Measurements from ENCODE around the gene SCAP.

SCAP gene

GRCh38 chr3:47412842-47413520 is 62.8 kb downstream of the SCAP start:
- DNase-seq, result no peak

DNA sequence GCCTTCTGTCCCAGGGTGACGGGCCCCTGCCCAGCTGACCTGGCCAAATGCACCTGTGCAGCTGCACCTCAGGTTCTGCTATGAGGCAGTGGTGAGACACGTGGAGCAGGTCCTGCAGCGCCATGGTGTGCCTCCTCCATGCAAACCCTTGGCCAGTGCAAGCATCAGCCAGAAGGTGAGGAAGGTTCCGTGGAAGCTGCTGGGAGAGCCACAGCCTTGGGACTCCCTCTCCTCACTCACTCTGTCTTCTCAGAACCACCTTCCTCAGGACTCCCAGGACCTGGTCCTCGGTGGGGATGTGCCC is 63.3 kb downstream of the SCAP start:
- no peak for DNase-seq

DNA sequence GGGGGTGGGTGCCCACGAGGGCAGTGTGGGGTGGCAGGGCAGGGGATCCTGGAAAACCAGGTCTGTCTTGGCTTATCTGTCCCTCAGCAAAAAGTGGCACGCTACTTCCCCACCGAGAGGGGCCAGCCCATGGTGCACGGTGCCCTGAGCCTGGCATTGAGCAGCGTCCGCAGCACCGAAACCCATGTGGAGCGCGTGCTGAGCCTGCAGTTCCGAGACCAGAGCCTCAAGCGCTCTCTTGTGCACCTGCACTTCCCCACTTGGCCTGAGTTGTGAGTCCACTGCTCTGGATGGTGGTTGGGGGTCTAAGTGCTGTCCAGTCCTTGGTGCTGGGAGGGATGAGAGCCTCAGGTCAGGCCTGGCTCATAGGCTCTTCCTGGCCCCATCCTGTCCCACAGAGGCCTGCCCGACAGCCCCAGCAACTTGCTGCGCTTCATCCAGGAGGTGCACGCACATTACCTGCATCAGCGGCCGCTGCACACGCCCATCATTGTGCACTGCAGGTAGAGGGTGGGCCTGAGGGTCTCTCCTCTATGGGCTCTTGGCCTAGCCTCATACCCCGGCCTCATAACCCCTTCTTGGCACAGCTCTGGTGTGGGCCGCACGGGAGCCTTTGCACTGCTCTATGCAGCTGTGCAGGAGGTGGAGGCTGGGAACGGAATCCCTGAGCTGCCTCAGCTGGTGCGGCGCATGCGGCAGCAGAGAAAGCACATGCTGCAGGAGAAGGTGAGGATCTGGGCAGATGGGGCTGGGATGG is 63.9 kb downstream of the SCAP start:
- DNase-seq, result no peak

- DNase-seq, result no peak
Measured at GRCh38 chr3:47410801-47411646, 64.7 kb downstream of the SCAP start.

DNA sequence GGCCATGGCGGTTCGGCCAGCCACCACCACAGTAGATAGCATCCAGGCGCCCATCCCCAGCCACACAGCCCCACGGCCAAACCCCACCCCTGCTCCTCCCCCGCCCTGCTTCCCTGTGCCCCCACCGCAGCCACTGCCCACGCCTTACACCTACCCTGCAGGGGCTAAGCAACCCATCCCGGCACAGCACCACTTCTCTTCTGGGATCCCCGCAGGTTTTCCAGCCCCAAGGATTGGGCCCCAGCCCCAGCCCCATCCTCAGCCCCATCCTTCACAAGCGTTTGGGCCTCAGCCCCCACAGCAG is 65.4 kb downstream of the SCAP start:
- DNase-seq, result no peak

DNA sequence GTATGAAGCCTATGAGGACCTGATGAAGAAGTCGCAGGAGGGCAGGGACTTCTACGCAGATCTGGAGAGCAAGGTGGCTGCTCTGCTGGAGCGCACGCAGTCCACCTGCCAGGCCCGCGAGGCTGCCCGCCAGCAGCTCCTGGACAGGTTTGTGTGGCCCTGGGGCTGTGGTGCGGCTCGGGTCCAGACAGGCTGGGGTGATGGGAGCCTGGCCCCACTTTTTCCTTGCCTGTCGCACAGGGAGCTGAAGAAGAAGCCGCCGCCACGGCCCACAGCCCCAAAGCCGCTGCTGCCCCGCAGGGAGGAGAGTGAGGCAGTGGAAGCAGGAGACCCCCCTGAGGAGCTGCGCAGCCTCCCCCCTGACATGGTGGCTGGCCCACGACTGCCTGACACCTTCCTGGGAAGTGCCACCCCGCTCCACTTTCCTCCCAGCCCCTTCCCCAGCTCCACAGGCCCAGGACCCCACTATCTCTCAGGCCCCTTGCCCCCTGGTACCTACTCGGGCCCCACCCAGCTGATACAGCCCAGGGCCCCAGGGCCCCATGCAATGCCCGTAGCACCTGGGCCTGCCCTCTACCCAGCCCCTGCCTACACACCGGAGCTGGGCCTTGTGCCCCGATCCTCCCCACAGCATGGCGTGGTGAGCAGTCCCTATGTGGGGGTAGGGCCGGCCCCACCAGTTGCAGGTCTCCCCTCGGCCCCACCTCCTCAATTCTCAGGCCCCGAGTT is 65.9 kb downstream of the SCAP start:
- DNase-seq, result no peak

DNA sequence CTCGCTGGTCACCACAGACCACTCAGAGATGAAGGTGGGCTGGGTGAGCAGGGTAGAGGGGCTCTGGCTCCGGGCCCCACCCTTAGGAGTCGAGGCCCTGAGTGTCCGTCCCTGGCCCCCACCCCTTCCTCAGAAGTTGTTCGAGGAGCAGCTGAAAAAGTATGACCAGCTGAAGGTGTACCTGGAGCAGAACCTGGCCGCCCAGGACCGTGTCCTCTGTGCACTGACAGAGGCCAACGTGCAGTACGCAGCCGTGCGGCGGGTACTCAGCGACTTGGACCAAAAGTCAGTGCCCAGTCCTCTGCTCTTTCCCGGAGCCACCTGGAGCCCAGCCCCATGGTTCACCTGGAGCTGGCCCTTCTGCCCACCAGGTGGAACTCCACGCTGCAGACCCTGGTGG is 66.5 kb downstream of the SCAP start:
- DNase-seq, result no peak

GRCh38 chr3:47408839-47409229 is 66.9 kb downstream of the SCAP start:
- DNase-seq, result no peak

DNA sequence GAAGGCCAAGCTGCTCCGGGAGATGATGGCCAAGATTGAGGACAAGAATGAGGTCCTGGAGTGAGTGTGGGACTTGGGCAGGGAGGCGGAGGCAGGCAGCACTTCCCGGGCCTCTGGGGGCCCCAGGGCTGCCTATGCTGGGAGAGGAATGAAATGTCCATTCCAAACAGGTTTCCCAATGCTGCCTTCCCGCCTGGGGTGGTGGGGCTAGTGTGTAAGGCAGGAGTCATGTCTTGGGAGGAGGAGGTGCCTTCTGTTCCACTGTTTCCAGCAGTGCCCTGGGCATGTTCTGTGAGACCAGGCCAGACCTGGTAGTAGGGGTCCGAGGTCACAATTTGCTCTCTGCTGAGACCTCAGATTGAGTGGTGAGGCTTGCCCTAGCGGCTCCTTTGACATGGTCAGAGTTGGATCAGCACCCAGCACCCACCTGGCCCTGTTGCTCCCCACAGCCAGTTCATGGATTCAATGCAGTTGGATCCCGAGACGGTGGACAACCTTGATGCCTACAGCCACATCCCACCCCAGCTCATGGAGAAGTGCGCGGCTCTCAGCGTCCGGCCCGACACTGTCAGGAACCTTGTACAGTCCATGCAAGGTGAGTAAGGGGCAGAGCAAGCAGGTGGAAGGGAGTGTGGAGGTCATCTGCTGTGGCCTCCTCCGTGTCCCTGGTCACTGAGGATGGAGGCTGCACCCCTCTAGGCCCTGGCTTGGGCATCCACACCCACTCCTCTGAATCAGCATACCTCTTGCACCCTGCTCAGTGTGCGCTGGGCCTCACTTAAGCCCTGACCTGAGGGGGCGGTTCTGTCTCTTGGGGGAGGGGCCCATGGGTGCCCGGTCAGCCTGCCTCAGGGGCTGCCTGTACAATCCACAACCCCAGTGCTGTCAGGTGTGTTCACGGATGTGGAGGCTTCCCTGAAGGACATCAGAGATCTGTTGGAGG is 67.6 kb downstream of the SCAP start:
- no peak for DNase-seq

DNA sequence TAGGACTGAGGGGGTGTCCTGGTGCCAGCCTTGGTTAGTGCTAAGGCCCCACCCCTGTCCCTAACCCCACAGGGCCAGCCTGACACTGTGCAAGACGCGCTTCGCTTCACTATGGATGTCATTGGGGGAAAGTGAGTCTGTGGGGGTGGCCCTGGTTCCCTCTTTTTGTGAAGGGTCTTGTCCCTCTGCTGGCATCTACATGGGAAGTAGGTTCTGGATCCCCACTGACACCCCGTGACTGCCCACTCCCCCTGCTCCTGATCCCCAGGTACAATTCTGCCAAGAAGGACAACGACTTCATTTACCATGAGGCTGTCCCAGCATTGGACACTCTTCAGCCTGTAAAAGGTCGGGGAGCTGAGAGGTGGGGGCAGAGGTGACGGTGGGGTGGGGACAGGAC is 68.5 kb downstream of the SCAP start:
- DNase-seq, result no peak

DNA sequence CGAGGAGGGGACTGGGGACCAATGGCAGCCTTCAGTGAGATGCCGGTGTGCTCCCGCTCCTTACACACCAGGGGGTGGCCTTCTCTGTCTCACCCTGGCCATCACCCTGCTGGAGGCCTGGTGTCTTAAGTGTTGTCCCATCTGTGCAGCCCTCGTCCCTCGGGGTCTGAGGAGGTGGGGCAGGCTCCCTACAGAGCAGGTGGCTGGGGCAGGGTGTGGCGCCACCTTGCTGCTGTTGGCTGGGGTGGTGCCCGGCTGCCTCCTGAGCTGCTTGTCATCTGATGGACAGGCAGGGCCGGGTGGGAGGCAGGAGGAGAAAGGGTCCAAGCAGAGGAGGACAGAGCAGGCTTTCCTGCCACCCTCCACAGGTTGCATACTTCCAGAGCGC is 69.0 kb downstream of the SCAP start:
- no peak for DNase-seq

DNA sequence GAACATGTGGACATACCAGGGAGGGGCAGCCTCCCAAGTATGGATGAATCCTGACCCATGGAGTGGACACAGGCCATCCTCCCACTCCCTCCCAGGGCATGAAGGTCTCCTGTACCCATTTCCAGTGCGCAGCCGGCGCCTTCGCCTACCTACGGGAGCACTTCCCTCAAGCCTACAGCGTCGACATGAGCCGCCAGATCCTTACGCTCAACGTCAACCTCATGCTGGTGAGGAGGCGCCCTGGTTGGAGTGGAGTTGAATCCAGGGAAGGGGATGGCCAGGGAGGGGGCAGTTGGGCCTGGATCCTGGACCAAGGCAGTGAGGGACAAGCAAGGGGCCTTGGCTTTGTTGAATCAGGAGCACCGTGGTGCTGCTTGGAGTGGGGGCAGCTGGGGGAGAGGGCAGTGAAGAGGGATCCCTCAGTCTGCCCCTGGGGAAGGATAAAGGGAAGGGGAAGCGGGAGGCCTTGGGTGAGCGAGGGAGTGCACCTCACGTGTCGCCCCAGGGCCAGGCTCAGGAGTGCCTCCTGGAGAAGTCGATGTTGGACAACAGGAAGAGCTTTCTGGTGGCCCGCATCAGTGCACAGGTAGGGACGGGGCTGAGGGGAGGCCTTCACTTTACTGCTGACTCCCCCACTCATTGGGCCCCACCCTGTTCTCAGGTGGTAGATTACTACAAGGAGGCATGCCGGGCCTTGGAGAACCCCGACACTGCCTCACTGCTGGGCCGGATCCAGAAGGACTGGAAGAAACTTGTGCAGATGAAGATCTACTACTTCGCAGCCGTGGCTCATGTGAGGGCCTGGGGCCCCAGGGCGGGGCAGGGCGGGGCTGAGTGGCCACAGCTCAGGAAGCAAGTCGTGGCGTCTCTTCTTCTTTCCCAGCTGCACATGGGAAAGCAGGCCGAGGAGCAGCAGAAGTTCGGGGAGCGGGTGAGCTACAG is 69.7 kb downstream of the SCAP start:
- no peak for DNase-seq

DNA sequence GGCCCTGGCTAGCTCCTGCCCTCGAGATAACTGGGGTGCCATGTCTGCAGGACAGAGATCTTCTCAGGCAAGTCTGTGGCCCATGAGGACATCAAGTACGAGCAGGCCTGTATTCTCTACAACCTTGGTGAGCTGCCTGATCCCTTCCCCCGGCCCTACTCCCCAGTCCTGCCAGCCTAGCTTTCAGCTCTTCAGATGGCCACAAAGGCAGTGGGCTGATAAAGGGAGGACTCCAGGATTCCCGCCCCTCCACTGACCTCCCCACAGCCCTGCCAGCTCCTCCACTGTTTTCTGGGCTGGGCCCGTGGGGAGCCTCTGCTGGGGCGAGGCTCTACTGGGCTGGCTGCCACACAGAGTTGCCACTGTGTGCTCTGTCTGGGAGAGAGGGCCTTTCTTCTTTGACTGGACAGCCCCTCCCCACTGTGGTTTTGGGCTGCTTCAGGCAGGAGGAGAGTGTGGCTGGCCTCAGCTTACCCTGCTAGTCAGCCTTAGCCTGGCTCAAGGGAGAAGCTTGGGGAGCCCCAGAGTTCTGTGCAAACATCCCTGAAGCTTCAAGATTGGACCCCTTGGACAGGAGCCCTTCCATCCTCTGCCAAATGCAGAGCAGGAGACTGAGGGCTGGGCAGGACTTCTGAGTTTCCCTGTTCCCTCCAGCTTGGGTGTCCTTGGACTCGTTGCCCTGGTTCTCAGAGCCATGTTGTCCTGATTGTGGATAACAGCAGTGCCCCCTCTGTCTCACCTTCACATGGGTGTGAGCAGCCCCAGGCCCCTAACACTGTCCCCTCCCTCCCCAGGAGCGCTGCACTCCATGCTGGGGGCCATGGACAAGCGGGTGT is 70.6 kb downstream of the SCAP start:
- no peak for DNase-seq

DNA sequence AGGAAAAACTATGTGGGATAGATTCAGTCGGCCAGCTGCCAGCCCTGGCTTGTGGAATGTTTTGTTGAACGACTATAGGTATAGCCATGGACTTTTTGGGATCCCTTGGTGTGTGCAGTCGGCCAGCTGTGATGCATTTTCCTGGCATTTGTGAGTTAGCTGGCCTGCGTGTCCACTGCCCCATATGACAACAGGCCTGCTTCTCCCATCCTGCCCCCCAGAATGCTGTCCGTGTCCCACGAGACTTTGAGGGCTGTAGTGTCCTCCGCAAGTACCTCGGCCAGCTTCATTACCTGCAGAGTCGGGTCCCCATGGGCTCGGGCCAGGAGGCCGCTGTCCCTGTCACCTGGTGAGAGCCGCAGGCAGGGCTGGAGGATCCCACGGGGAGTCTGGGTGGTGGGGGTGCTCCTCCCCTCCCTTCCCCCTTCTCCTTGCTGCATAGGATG is 71.3 kb downstream of the SCAP start:
- DNase-seq, result no peak

- no peak for DNase-seq
Measured at GRCh38 chr3:47399531-47400270, 76.0 kb downstream of the SCAP start.

DNA sequence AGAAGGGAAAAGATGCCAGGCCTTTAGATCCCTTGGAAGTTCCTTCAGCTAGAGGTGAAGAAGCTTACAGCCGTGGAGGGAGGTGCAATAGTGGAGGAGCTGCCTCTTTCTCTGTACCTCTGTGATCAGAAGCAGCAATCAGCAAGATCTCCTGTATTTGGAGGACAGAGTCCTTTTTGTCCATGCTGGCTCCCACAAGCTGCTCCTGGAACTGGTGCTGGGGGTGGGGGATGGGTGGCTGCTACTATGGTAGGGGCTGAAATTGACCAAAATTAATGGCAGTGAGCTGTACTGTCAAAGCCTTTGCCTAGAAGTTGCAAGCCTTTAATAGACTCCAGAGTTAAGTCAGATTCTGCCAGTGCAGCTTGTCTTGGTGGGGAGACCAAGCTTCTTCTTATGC is 76.7 kb downstream of the SCAP start:
- DNase-seq, result no peak

DNA sequence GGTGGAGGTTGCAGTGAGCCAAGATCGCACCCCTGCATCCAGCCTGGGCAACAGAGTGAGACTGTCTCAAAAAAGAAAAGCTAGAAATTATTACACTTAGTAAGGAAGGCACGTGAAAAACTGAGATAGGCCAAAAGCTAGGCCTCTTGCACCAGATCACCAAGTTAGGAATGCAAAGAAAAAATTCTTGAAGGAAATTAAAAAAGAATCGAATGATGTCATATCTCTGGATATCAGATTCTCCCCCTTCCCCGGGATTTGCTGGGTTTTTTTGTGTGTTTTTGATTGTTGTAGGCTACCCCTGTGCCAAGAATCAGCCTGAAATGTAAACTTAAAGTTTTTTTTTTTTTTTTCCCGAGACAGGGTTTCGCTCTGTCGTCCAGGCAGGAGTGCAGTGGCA is 77.5 kb downstream of the SCAP start:
- DNase-seq, result no peak

DNA sequence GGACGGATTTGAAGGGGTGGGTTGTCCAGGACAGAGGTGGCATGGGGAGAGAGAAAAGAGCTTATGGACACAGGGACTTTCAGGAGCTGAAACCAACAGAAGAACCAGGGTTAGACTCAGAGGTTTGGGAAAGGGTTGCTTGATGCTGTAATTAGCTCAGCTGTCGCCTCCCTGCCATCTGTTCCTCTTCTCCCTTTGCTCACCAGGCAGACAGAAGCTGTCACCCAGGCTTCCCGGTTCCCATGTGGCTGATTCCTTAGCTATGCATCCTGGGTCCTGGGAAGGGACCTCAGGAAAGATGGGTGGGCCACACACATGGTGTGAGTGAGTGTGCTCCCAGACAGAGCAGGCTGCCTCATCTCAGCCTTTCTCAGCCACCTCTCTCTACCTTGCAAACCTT is 80.9 kb downstream of the SCAP start:
- DNase-seq, result no peak

DNA sequence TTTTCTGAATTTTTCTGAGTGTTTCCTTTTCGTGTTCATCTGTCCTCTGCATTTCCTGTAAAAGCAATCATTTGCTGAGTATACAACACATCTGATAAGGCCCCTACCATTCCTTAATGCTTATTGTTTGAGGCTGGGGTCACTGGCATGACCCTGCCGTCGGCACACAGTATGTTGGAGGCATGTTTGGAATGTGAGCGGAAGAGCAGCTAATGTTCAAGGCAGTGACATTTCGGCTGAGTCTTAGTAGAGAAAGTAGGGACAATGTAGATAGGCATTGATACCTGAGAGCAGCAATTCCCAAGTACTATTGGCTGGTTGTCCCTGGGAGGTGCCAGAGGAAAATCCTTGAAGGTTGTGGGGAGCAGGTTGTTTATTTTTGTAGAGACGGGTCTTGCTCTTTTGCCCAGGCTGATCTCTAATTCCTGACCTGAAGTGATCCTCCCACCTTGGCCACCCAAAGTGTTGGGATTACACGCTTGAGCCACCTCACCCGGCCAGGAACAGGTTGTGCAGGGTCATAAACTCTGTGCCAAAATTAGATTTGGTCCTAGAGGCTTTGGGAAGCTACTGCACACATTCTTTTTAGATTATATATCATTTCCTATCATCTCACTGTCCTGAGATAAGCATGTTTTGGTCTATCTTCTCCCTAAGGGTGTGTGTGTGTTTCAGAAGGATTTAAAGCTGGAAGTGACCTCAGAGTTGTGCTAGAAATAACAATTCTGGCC is 81.4 kb downstream of the SCAP start:
- DNase-seq, result no peak

Data from activated CD4-positive, alpha-beta T cell treated with anti-CD3 and anti-CD28 coated beads for 4 hours (primary cell).